GM12878 (cell line): ENCODE results near the gene ERP27. TPM values are rescaled to one million over a fixed set of nuclear protein-coding genes. Genes with fewer than 3 reads are reported as not detected.

Experiments
- ATAC-seq: fragments of 200-7000 bp; cut with Tn5 transposase; 3 replicates; pipeline ENCODE4 v1.9.1; 2020; ENCODE audit warnings: mild to moderate bottlenecking, moderate library complexity
- BruUV-seq: library from RNA; stranded (reverse); fragments of 400-500 nt; replicated peaks from 2 replicates; lab custom pipeline; 2021; lab: Mats Ljungman, UMichigan
- CTCF ChIA-PET: fragments of 300-600 bp; sonication (Branson Sonifier 250); formaldehyde crosslinking; extraction: SDS; loops from one replicate; lab custom pipeline; 2021; ENCODE audit warnings: inconsistent platforms; lab: Yijun Ruan, JAX
- POLR2A ChIA-PET: fragments of 350-600 bp; formaldehyde crosslinking; extraction: SDS; loops from one replicate; lab custom pipeline; 2021; ENCODE audit warnings: inconsistent platforms; lab: Charles Lee
- RAD21 ChIA-PET: fragments of 300-600 bp; sonication (Branson Sonifier 250); formaldehyde crosslinking; loops from one replicate; lab custom pipeline; 2023; ENCODE audit warnings: antibody characterized with exemption; ENCODE audit not compliant: unreplicated experiment; lab: Charles Lee
- SMC1A ChIA-PET: fragments of 300-600 bp; sonication (Branson Sonifier 250); formaldehyde crosslinking; loops from one replicate; lab custom pipeline; 2023; ENCODE audit not compliant: unreplicated experiment, uncharacterized antibody; lab: Charles Lee
- DNase-seq: peaks from one replicate; pipeline ENCODE4 v3.0.0-alpha.2; 2011; ENCODE audit warnings: low read depth, low spot score
- FAIRE-seq: peaks from 3 replicates; lab custom pipeline; 2011; peaks lifted over from hg19 to GRCh38; lab: Jason Lieb, UNC
- H2AFZ ChIP-seq: 2 replicates; pipeline ENCODE4 v1.6.0; 2011; ENCODE audit warnings: low read depth, low read length, control low read depth; ENCODE audit not compliant: control insufficient read depth
- H3K27ac ChIP-seq: 2 replicates; pipeline ENCODE4 v1.5.1; 2011; ENCODE audit warnings: control low read depth; ENCODE audit not compliant: control insufficient read depth, insufficient read depth
- H3K27me3 ChIP-seq, 2 experiments: replicated peaks in 1 of 2; 2 replicates each; pipeline versions ENCODE4 v1.6.0 to v1.6.1; 2011; ENCODE audit warnings: low read length in 1 of 2; ENCODE audit not compliant: control insufficient read depth in 2 of 2, insufficient read depth in 2 of 2
- H3K36me3 ChIP-seq, 2 experiments: 2 replicates each; pipeline ENCODE4 v1.5.1; 2011; ENCODE audit warnings: low read length in 1 of 2; ENCODE audit not compliant: control insufficient read depth in 2 of 2, insufficient read depth in 2 of 2
- H3K4me1 ChIP-seq: 2 replicates; pipeline ENCODE4 v1.6.1; 2011; ENCODE audit warnings: mild to moderate bottlenecking, low read length, moderate library complexity, mixed read lengths; ENCODE audit not compliant: control insufficient read depth, insufficient read depth
- H3K4me2 ChIP-seq: 2 replicates; pipeline ENCODE4 v1.6.0; 2011; ENCODE audit warnings: control low read depth; ENCODE audit not compliant: control insufficient read depth, insufficient read depth
- H3K4me3 ChIP-seq: fragments of 200-600 bp; sonication (generic); 2 replicates; pipeline ENCODE4 v1.5.1; 2016
- H3K79me2 ChIP-seq: 2 replicates; pipeline ENCODE4 v1.6.0; 2011; ENCODE audit warnings: low read length; ENCODE audit not compliant: control insufficient read depth, insufficient read depth
- H3K9ac ChIP-seq: 2 replicates; pipeline ENCODE4 v1.8.0; 2011; ENCODE audit warnings: low read length, control low read depth, mixed read lengths; ENCODE audit not compliant: control insufficient read depth, insufficient read depth
- H3K9me3 ChIP-seq: replicated peaks from 3 replicates; pipeline ENCODE4 v1.5.1; 2011; ENCODE audit warnings: mild to moderate bottlenecking, low read length; ENCODE audit not compliant: control insufficient read depth, insufficient read depth
- H4K20me1 ChIP-seq: 2 replicates; pipeline ENCODE4 v1.6.0; 2011; ENCODE audit not compliant: control insufficient read depth, insufficient read depth
- CEBPB ChIP-seq, 2 experiments: fragments of 150-350 bp in 1 of 2; IDR thresholded peaks; 2 replicates each; pipeline ENCODE4 v1.6.1; 2012 to 2014; ENCODE audit warnings: low read depth in 2 of 2, low read length in 2 of 2, borderline replicate concordance in 1 of 2, inconsistent platforms in 1 of 2
- CEBPZ ChIP-seq: fragments of 150-350 bp; IDR thresholded peaks from 2 replicates; pipeline ENCODE4 v1.6.1; 2016; ENCODE audit warnings: low read depth, low read length
- E2F4 ChIP-seq: IDR thresholded peaks from 2 replicates; pipeline ENCODE4 v1.6.1; 2012; ENCODE audit warnings: low read depth, low read length, improper control_type of control experiment
- EED ChIP-seq: sonication (generic); IDR thresholded peaks from 2 replicates; pipeline ENCODE4 v1.6.1; 2016; ENCODE audit warnings: antibody characterized with exemption, low read depth
- EGR1 ChIP-seq, 2 experiments: IDR thresholded peaks; 1 replicate in 1 of 2; 2 replicates in 1 of 2; pipeline ENCODE4 v1.6.1; 2011 to 2012; ENCODE audit warnings: low read depth in 2 of 2, low read length in 2 of 2, borderline replicate concordance in 1 of 2, mild to moderate bottlenecking in 1 of 2, moderate library complexity in 1 of 2
- FOXM1 ChIP-seq: IDR thresholded peaks from 2 replicates; pipeline ENCODE4 v1.6.1; 2012; ENCODE audit warnings: low read depth, mild to moderate bottlenecking, inconsistent platforms, low read length, moderate library complexity
- IKZF1 ChIP-seq: fragments of 450-650 bp; conservative IDR thresholded peaks from 2 replicates; pipeline ENCODE4 v1.6.1; 2017; ENCODE audit warnings: antibody characterized with exemption, mild to moderate bottlenecking
- MAX ChIP-seq: IDR thresholded peaks from 2 replicates; pipeline ENCODE4 v1.6.1; 2012; ENCODE audit warnings: low read depth, low read length, improper control_type of control experiment
- MTA3 ChIP-seq: IDR thresholded peaks from 2 replicates; pipeline ENCODE4 v1.6.1; 2012; ENCODE audit warnings: low read length, inconsistent platforms, borderline replicate concordance
- RUNX3 ChIP-seq: IDR thresholded peaks from 2 replicates; pipeline ENCODE4 v1.6.1; 2012; ENCODE audit warnings: low read length, inconsistent platforms
- SMAD5 ChIP-seq: IDR thresholded peaks from 2 replicates; pipeline ENCODE4 v1.6.1; 2016; ENCODE audit warnings: antibody characterized with exemption, low read depth
- SPI1 ChIP-seq: IDR thresholded peaks from 2 replicates; pipeline ENCODE4 v1.6.1; 2011; ENCODE audit warnings: low read depth, mild to moderate bottlenecking, low read length, moderate library complexity, borderline replicate concordance; ENCODE audit not compliant: insufficient read depth
- SRF ChIP-seq, 2 experiments: IDR thresholded peaks; 2 replicates each; pipeline ENCODE4 v1.6.1; 2011; ENCODE audit warnings: low read depth in 2 of 2, low read length in 2 of 2, mild to moderate bottlenecking in 1 of 2, moderate library complexity in 1 of 2
- SUZ12 ChIP-seq: fragments of 200-600 bp; sonication (generic); IDR thresholded peaks from one replicate; pipeline ENCODE4 v1.6.1; 2018; ENCODE audit warnings: antibody characterized with exemption, mild to moderate bottlenecking; ENCODE audit not compliant: unreplicated experiment
- YBX1 ChIP-seq: fragments of 450-650 bp; IDR thresholded peaks from 2 replicates; pipeline ENCODE4 v1.6.1; 2016; ENCODE audit warnings: antibody characterized with exemption
- ZNF207 ChIP-seq: fragments of 450-650 bp; IDR thresholded peaks from 2 replicates; pipeline ENCODE4 v1.6.1; 2014; ENCODE audit warnings: antibody characterized with exemption, mild to moderate bottlenecking, borderline replicate concordance
- ZNF687 ChIP-seq: fragments of 450-650 bp; IDR thresholded peaks from 2 replicates; pipeline ENCODE4 v1.6.1; 2017; ENCODE audit warnings: mild to moderate bottlenecking, moderate library complexity
- WGBS: methylation state at CpG from one replicate; pipeline ENCODE4 v1.1.6; 2016; ENCODE audit warnings: low lambda C conversion rate; ENCODE audit not compliant: insufficient replicate concordance, insufficient coverage; ENCODE audit errors: missing lambda C conversion rate; 5-methylcytosine and 5-hydroxymethylcytosine counted together
- in situ Hi-C: fragments of 300-500 bp; cut with MboI; formaldehyde crosslinking; loops from 9 replicates; pipeline ENCODE4 v1.14.3; 2018; ENCODE audit warnings: mixed read lengths
- intact Hi-C: fragments of 100-400 bp; cut with micrococcal nuclease; formaldehyde crosslinking; loops from one replicate; pipeline ENCODE4 v1.14.2; 2022; ENCODE audit not compliant: unreplicated experiment
- polyA plus RNA-seq, 11 experiments: library from polyadenylated mRNA; depleted of rRNA in 4 of 11; unstranded in 6 of 11; stranded (reverse) in 5 of 11; fragments of >200 nt; fragmentation: Nextera tagmentation in 4 of 11; fragmentation: Illumina TruSeq in 1 of 11; extraction: Ambion mirVana in 4 of 11; extraction: Trizol in 1 of 11; gene quantifications; 1 replicate in 1 of 11; 2 replicates in 10 of 11; pipeline versions ENCODE4 v1.2.1 to v1.2.3, GENCODE V29; 2011 to 2016; ENCODE audit warnings: inconsistent platforms in 2 of 11, missing spikeins in 2 of 11, low read depth in 1 of 11
- total RNA-seq, 4 experiments: library from RNA; depleted of rRNA in 3 of 4; stranded (reverse); fragments of >200 nt in 3 of 4; fragmentation: Illumina TruSeq in 1 of 4; extraction: Trizol in 1 of 4; gene quantifications; 2 replicates each; pipeline versions ENCODE4 v1.2.1 to v1.2.3, GENCODE V29; 2013 to 2021

The ERP27 gene
- total and polyA plus RNA-seq, 10 of the 15 experiments (the other 5 are each of a cell fraction or from before 2014, with no cell fraction given), result 0.91 to 2.4 (median 1.4) TPM

- WGBS, result 78% methylated on average over 8 of the region's 8 CpGs
- Histone ChIP-seq H3K79me2 (no peaks in the 10 kb centered on the region), H4K20me1 (no peaks in the 10 kb centered on the region), H3K4me1 (peaks cover 4% of the 10 kb centered on the region; the same call in 1 of the 2 replicates), H3K27me3 (no peaks in the 10 kb centered on the region), H3K4me3 (no peak overlapping the region), H3K9me3 (no peaks in the 10 kb centered on the region), H3K27ac (no peak overlapping the region), H3K36me3 (no peaks in the 10 kb centered on the region), H2AFZ (no peak overlapping the region), H3K9ac (no peak overlapping the region), H3K4me2 (no peak overlapping the region)
- POLR2A ChIA-PET, result no interaction called here
- SMC1A ChIA-PET, result no interaction called here
- DNase-seq (no peak), FAIRE-seq (no peak), ATAC-seq (no peak)
- in situ Hi-C loops (no loop called here), intact Hi-C loops (no loop called here)
- CTCF ChIA-PET, result interaction anchor here (0.9 kb wide), 1 partner anchor 25 kb away, joined by 3 read pairs; no protein-coding TSS in a partner anchor
- no TSS peak for BruUV-seq
- RAD21 ChIA-PET, result no interaction called here
- TF ChIP-seq E2F4 (no peak), ZNF687 (no peak), CEBPZ (no peak), SUZ12 (no peak), FOXM1 (no peak), SPI1 (no peak), EGR1 (IDR thresholded peaks at IDR 0.05; ENCODE audit: borderline replicate concordance in 1 of 2, low read depth in 2 of 2, low read length in 2 of 2) (no peak), CEBPB (IDR thresholded peaks at IDR 0.05; ENCODE audit: borderline replicate concordance in 1 of 2, low read depth in 2 of 2, low read length in 2 of 2) (no peak), SRF (IDR thresholded peaks at IDR 0.05; ENCODE audit: low read depth in 2 of 2, low read length in 2 of 2) (no peak), MTA3 (no peak), EED (no peak), SMAD5 (no peak), ZNF207 (no peak), IKZF1 (no peak), YBX1 (no peak), MAX (no peak), RUNX3 (no peak)
Observed at GRCh38 chr12:14904854-14905253, 33.5 kb downstream of the ERP27 start.
